A549 (cell line): ENCODE data around the gene GLA. TPM values are rescaled to one million over a fixed set of nuclear protein-coding genes. Genes with fewer than 3 reads are reported as not detected.

Source experiments
- ATAC-seq, 2 experiments: fragments of 200-7000 bp in 1 of 2; fragments of >200 bp in 1 of 2; cut with Nextera tagmentation in 1 of 2; cut with Tn5 transposase in 1 of 2; 3 replicates each; pipeline versions ENCODE4 v1.8.0 to v1.9.1; 2018 to 2020; ENCODE audit warnings: mild to moderate bottlenecking in 1 of 2, moderate library complexity in 1 of 2
- CTCF ChIA-PET: fragments of 300-600 bp; sonication (Branson Sonifier 250); formaldehyde crosslinking; extraction: SDS; loops from one replicate; lab custom pipeline; 2021; ENCODE audit warnings: antibody characterized with exemption, inconsistent platforms; lab: Yijun Ruan, JAX
- POLR2A ChIA-PET: fragments of 350-600 bp; formaldehyde crosslinking; extraction: SDS; loops from one replicate; lab custom pipeline; 2021; ENCODE audit warnings: antibody characterized with exemption, inconsistent platforms; lab: Yijun Ruan, JAX
- DNase-seq, 2 experiments: peaks; one replicate each; pipeline versions ENCODE4 v3.0.0 to v3.0.0-alpha.2; 2011 to 2016; ENCODE audit warnings: low read depth in 1 of 2, low spot score in 1 of 2
- FAIRE-seq: peaks from 2 replicates; lab custom pipeline; 2011; peaks lifted over from hg19 to GRCh38; lab: Jason Lieb, UNC
- H3K27ac ChIP-seq, 2 experiments: fragments of >200 bp; sonication (Bioruptor Twin); formaldehyde crosslinking; 3 replicates each; pipeline ENCODE4 v1.5.1; 2016 to 2017
- H3K4me1 ChIP-seq: fragments of >200 bp; sonication (Bioruptor Twin); formaldehyde crosslinking; 3 replicates; pipeline ENCODE4 v1.6.1; 2016
- H3K4me2 ChIP-seq: fragments of >200 bp; sonication (Bioruptor Twin); formaldehyde crosslinking; 3 replicates; pipeline ENCODE4 v1.6.1; 2016
- H3K4me3 ChIP-seq: fragments of >200 bp; sonication (Bioruptor Twin); formaldehyde crosslinking; 3 replicates; pipeline ENCODE4 v1.5.1; 2016
- H3K9me3 ChIP-seq: fragments of >200 bp; sonication (Bioruptor Twin); formaldehyde crosslinking; 3 replicates; pipeline ENCODE4 v1.6.1; 2016
- CBX2 ChIP-seq: fragments of 200-600 bp; sonication (generic); IDR thresholded peaks from 2 replicates; pipeline ENCODE4 v1.6.1; 2016; ENCODE audit warnings: low read depth, mild to moderate bottlenecking, borderline replicate concordance
- CTCF ChIP-seq: fragments of >200 bp; sonication (Bioruptor Twin); formaldehyde crosslinking; IDR thresholded peaks from 3 replicates; pipeline ENCODE4 v1.5.1; 2016
- E2F6 ChIP-seq: IDR thresholded peaks from 2 replicates; pipeline ENCODE4 v1.6.1; 2012; ENCODE audit warnings: low read depth, borderline replicate concordance
- ELK1 ChIP-seq: fragments of 150-350 bp; IDR thresholded peaks from 2 replicates; pipeline ENCODE4 v1.6.1; 2014; ENCODE audit warnings: low read depth, mild to moderate bottlenecking, low read length
- EP300 ChIP-seq, 2 experiments: fragments of >200 bp; sonication (Bioruptor Twin); formaldehyde crosslinking; IDR thresholded peaks; 2 replicates in 1 of 2; 3 replicates in 1 of 2; pipeline ENCODE4 v1.6.1; 2016 to 2017
- FOXS1 ChIP-seq: fragments of 250-450 bp; sonication (Bioruptor Pico); IDR thresholded peaks from 2 replicates; pipeline ENCODE4 v1.5.0; 2020; ENCODE audit warnings: mild to moderate bottlenecking, moderate library complexity
- HES2 ChIP-seq: fragments of >200 bp; sonication (Bioruptor Twin); formaldehyde crosslinking; IDR thresholded peaks from 2 replicates; pipeline ENCODE4 v1.6.1; 2016
- HMGXB4 ChIP-seq: fragments of 250-450 bp; sonication (Bioruptor Pico); IDR thresholded peaks from 2 replicates; pipeline ENCODE4 v1.5.0; 2021; ENCODE audit warnings: mild to moderate bottlenecking, moderate library complexity, borderline replicate concordance
- HOXB5 ChIP-seq: fragments of 250-450 bp; sonication (Bioruptor Pico); IDR thresholded peaks from 2 replicates; pipeline ENCODE4 v1.5.0; 2020; ENCODE audit warnings: mild to moderate bottlenecking, moderate library complexity
- KDM1A ChIP-seq: fragments of 200-600 bp; sonication (generic); IDR thresholded peaks from 2 replicates; pipeline ENCODE4 v1.6.1; 2016; ENCODE audit warnings: low read depth, mild to moderate bottlenecking
- MAFK ChIP-seq: fragments of 450-650 bp; IDR thresholded peaks from 2 replicates; pipeline ENCODE4 v1.6.1; 2014; ENCODE audit not compliant: partially characterized antibody
- MAZ ChIP-seq: fragments of 150-350 bp; IDR thresholded peaks from 2 replicates; pipeline ENCODE4 v1.6.1; 2014; ENCODE audit warnings: antibody characterized with exemption, low read depth, low read length, borderline replicate concordance
- NR3C1 ChIP-seq: fragments of >200 bp; sonication (Bioruptor Twin); formaldehyde crosslinking; IDR thresholded peaks from 3 replicates; pipeline ENCODE4 v1.6.1; 2017
- POLR2A ChIP-seq: IDR thresholded peaks from 2 replicates; pipeline ENCODE4 v1.6.1; 2012; ENCODE audit warnings: mild to moderate bottlenecking, low read length
- POLR2AphosphoS2 ChIP-seq: conservative IDR thresholded peaks from 2 replicates; pipeline ENCODE4 v1.6.1; 2012; ENCODE audit warnings: low read length, improper control_type of control experiment, inconsistent platforms
- RFX5 ChIP-seq: fragments of 450-650 bp; IDR thresholded peaks from 2 replicates; pipeline ENCODE4 v1.7.1; 2014; ENCODE audit warnings: antibody characterized with exemption, mild to moderate bottlenecking, moderate library complexity
- SMC3 ChIP-seq: fragments of >200 bp; sonication (Bioruptor Twin); formaldehyde crosslinking; IDR thresholded peaks from 3 replicates; pipeline ENCODE4 v1.6.1; 2018; ENCODE audit warnings: inconsistent platforms
- TP53 ChIP-seq: fragments of 250-450 bp; sonication (Bioruptor Pico); IDR thresholded peaks from 2 replicates; pipeline ENCODE4 v1.5.0; 2021; ENCODE audit warnings: mild to moderate bottlenecking, moderate library complexity
- USF2 ChIP-seq: fragments of 450-650 bp; IDR thresholded peaks from 2 replicates; pipeline ENCODE4 v1.6.1; 2014; ENCODE audit warnings: antibody characterized with exemption
- ZC3H11A ChIP-seq: fragments of 450-650 bp; IDR thresholded peaks from 2 replicates; pipeline ENCODE4 v1.6.1; 2014; ENCODE audit warnings: antibody characterized with exemption, mild to moderate bottlenecking
- ZNF302 ChIP-seq: fragments of 250-450 bp; sonication (Bioruptor Pico); IDR thresholded peaks from 2 replicates; pipeline ENCODE4 v1.9.0; 2021; ENCODE audit warnings: inconsistent platforms, mild to moderate bottlenecking, moderate library complexity
- ZSCAN20 ChIP-seq: fragments of 250-450 bp; sonication (Bioruptor Pico); IDR thresholded peaks from 2 replicates; pipeline ENCODE4 v1.8.0; 2022; ENCODE audit warnings: mild to moderate bottlenecking, moderate library complexity
- WGBS: methylation state at CpG from one replicate; pipeline ENCODE4 v1.1.6; 2017; ENCODE audit errors: missing lambda C conversion rate; 5-methylcytosine and 5-hydroxymethylcytosine counted together
- polyA plus RNA-seq, 4 experiments: library from polyadenylated mRNA; depleted of rRNA in 3 of 4; stranded (reverse); fragments of >200 nt; fragmentation: RNase III in 1 of 4; extraction: RNeasy Plus Mini Kit Qiagen cat#74134 plus additional on column Dnase treatment in 1 of 4; gene quantifications; 2 replicates in 3 of 4; 3 replicates in 1 of 4; pipeline ENCODE4 v1.2.3, GENCODE V29; 2011 to 2017

Gene GLA
- polyA plus RNA-seq, 2 of the 4 experiments (the other 2 are of a cell fraction) = 148 to 184 TPM

GRCh38 chrX:101368800-101369199, 38.9 kb downstream of the GLA start (continued):
- TF ChIP-seq HMGXB4 (CRISPR knock-in tag) (no peak), ZSCAN20 (CRISPR knock-in tag) (no peak), RFX5 (no peak), E2F6 (no peak)

GRCh38 chrX:101365301-101365795, 42.4 kb downstream of the GLA start:
- no peak for ATAC-seq
- FAIRE-seq = peak; percentile 54
- POLR2A ChIA-PET = no interaction called here

GRCh38 chrX:101362757-101363156, 45.0 kb downstream of the GLA start:
- CTCF ChIA-PET = no interaction called here

More at GRCh38 chrX:101365301-101365795, 42.4 kb downstream of the GLA start:
- 67% methylated on average over 1 of the region's 1 CpG for WGBS
- Histone ChIP-seq H3K4me1 (no peaks in the 10 kb centered on the region), H3K9me3 (no peaks in the 10 kb centered on the region), H3K27ac (no peak overlapping the region), H3K4me3 (no peak overlapping the region), H3K4me2 (no peak overlapping the region)
- no peak for DNase-seq
- CTCF ChIA-PET = no interaction called here
- TF ChIP-seq CTCF = no peak
- TF ChIP-seq FOXS1 (CRISPR knock-in tag) = no peak
- TF ChIP-seq NR3C1 = no peak
- TF ChIP-seq TP53 = no peak
- no peak for TF ChIP-seq POLR2AphosphoS2
- TF ChIP-seq ZC3H11A = no peak

GRCh38 chrX:101362116-101362515, 45.6 kb downstream of the GLA start:
- no peak overlapping the region for H3K4me3 ChIP-seq
- no peak for TF ChIP-seq MAZ
- no peak for TF ChIP-seq SMC3
- TF ChIP-seq HES2 = no peak
- TF ChIP-seq CBX2 = no peak
- TF ChIP-seq ELK1 = no peak
- no peak for TF ChIP-seq ZNF302
- TF ChIP-seq ZC3H11A = no peak
- no peak for TF ChIP-seq RFX5
- no peak for TF ChIP-seq KDM1A
- ChIA-PET POLR2A (no interaction called here), CTCF (no interaction called here)
- H3K27ac ChIP-seq = no peak overlapping the region
- DNase-seq (no peak), FAIRE-seq (no peak), ATAC-seq (no peak)
- no peak overlapping the region for H3K4me2 ChIP-seq
- H3K4me1 ChIP-seq = no peaks in the 10 kb centered on the region
- H3K9me3 ChIP-seq = no peaks in the 10 kb centered on the region
- 42% methylated on average over 3 of the region's 3 CpGs for WGBS

More at GRCh38 chrX:101362757-101363156, 45.0 kb downstream of the GLA start:
- TF ChIP-seq FOXS1 (CRISPR knock-in tag) = no peak
- no peak for TF ChIP-seq ZNF302
- no peak for TF ChIP-seq POLR2A
- TF ChIP-seq MAFK = no peak
- TF ChIP-seq HOXB5 (CRISPR knock-in tag) = no peak
- no peak for TF ChIP-seq EP300 (IDR thresholded peaks at IDR 0.05)
- TF ChIP-seq USF2 = no peak
- Histone ChIP-seq H3K9me3 (no peaks in the 10 kb centered on the region), H3K4me2 (no peak overlapping the region), H3K4me3 (no peak overlapping the region), H3K4me1 (no peaks in the 10 kb centered on the region), H3K27ac (no peak overlapping the region)
- DNase-seq = no peak
- ATAC-seq = no peak
- POLR2A ChIA-PET = no interaction called here
- peak; percentile 80 for FAIRE-seq
